Erythroblast (primary cell): ENCODE results near the gene FNDC8.

Experiments used
- GATA1 ChIP-seq: IDR thresholded peaks from 2 replicates; pipeline ENCODE4 v1.6.1; 2011; ENCODE audit warnings: low read depth, mild to moderate bottlenecking, control low read depth, low read length, moderate library complexity
- POLR2A ChIP-seq: IDR thresholded peaks from 2 replicates; pipeline ENCODE4 v1.6.1; 2011; ENCODE audit warnings: mild to moderate bottlenecking, low read length

DNA sequence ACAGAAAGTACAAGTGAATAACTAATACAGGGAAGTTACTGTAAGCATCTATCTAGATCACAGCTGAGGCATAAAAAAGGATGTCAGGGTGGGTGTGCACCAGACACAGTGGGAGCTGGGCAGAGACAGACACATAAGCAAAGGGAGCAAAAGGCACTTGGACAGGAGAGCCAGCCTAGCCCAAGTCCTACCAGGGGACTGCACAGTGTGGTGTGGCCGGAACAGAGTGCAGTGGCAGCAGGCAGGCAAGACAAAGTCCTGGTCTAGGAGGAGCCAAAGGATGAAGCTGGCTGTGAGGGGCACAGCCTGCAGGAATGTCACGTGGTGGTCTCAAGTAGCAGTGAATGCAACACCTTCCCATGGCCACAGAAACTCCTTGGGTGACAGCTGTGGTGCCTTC lies 23.6 kb upstream of the FNDC8 start:
- TF ChIP-seq POLR2A (no peak), GATA1 (no peak)
